Lower leg skin (tissue), 4 donors: ENCODE data around the gene BCAS1. TPM values are rescaled to one million over a fixed set of nuclear protein-coding genes. Genes with fewer than 3 reads are reported as not detected.

ENCODE experiments used
- DNase-seq, 2 donors: peaks; one replicate each; pipeline ENCODE4 v3.0.0-alpha.2; 2019; ENCODE audit warnings: low spot score in 2 of 2
- H3K4me3 ChIP-seq: fragments of 200-600 bp; sonication (generic); 2 replicates; pipeline ENCODE4 v1.5.1; 2017; ENCODE audit warnings: mild to moderate bottlenecking, low read depth; ENCODE audit not compliant: poor library complexity, severe bottlenecking
- POLR2A ChIP-seq, 2 donors: fragments of 450-650 bp; IDR thresholded peaks; one replicate each; pipeline ENCODE4 v1.6.1; 2016 to 2017; ENCODE audit warnings: antibody characterized with exemption in 2 of 2, mild to moderate bottlenecking in 1 of 2, moderate library complexity in 1 of 2
- WGBS, 2 donors: methylation state at CpG; one replicate each; pipeline ENCODE4 v1.1.5; 2018; 5-methylcytosine and 5-hydroxymethylcytosine counted together
- intact Hi-C: fragments of 100-400 bp; cut with DNase I; formaldehyde crosslinking; loops from one replicate; pipeline ENCODE4 v1.15.0; 2023; ENCODE audit warnings: low total_unique reads
- total RNA-seq, 4 donors: library from RNA; depleted of rRNA; stranded (reverse); fragments of >200 nt; gene quantifications; one replicate each; pipeline ENCODE4 v1.1.0, GENCODE V29; 2016
- TF ChIP-seq, protein P1 (sequence below), 3 donors: fragments of 450-650 bp; IDR thresholded peaks; one replicate each; pipeline ENCODE4 v1.5.1; 2016; ENCODE audit warnings: antibody characterized with exemption in 3 of 3, mild to moderate bottlenecking in 3 of 3, moderate library complexity in 2 of 3

BCAS1 gene
- total RNA-seq, 4 donors from 2014 or later, result 1.7 to 3.7 (median 2.1) TPM

DNA sequence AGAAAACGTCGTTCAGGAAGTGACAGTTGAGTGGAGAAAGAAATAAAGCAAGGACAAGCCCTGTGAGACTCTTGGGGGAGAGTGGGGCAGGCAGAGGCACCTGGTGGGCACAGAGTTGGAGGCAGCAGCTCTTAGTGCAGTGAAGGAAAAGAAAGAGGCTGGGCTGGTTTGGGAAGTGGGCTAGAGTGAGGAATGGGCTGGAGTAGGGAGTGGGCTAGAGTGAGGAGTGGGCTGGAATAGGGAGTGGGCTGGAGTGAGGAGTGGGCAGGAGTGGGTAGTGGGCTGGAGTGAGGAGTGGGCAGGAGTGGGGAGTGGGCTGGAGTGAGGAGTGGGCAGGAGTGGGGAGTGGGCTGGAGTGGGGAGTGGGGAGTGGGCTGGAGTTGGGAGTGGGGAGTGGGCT, 43.7 kb upstream of the BCAS1 start:
- H3K4me3 ChIP-seq, result no peak overlapping the region
- TF ChIP-seq, protein P1, sequence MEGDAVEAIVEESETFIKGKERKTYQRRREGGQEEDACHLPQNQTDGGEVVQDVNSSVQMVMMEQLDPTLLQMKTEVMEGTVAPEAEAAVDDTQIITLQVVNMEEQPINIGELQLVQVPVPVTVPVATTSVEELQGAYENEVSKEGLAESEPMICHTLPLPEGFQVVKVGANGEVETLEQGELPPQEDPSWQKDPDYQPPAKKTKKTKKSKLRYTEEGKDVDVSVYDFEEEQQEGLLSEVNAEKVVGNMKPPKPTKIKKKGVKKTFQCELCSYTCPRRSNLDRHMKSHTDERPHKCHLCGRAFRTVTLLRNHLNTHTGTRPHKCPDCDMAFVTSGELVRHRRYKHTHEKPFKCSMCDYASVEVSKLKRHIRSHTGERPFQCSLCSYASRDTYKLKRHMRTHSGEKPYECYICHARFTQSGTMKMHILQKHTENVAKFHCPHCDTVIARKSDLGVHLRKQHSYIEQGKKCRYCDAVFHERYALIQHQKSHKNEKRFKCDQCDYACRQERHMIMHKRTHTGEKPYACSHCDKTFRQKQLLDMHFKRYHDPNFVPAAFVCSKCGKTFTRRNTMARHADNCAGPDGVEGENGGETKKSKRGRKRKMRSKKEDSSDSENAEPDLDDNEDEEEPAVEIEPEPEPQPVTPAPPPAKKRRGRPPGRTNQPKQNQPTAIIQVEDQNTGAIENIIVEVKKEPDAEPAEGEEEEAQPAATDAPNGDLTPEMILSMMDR (IDR thresholded peaks at IDR 0.05), result no peak
- TF ChIP-seq POLR2A (IDR thresholded peaks at IDR 0.05), result no peak
- DNase-seq, result no peak
- WGBS, 2 donors, result 63 to 74% methylated on average over 2 of the region's 2 CpGs
- intact Hi-C loops, result no loop called here

DNA sequence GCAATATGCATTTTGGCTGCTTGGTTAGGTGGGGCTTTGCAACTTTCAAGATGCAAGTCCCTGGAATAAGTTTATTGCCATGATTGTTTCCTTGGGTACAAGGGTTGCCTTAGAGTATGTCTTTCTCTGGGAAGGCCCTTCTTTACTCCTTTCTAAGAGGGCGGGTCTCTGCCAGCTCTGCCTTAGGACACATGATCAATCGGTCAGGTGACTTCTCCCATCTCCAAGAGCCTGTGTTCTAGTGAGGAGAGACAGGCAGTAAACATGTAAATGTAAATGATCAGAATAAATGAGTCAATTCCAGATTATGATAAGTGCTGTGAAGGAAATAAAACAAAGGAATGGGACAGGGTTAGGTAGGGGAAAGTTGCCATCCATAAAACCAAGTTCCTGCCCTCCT, 43.2 kb upstream of the BCAS1 start:
- 49 to 56% methylated on average over 2 of the region's 2 CpGs for WGBS, 2 donors
- no peak for DNase-seq
- intact Hi-C loops, result no loop called here

DNA sequence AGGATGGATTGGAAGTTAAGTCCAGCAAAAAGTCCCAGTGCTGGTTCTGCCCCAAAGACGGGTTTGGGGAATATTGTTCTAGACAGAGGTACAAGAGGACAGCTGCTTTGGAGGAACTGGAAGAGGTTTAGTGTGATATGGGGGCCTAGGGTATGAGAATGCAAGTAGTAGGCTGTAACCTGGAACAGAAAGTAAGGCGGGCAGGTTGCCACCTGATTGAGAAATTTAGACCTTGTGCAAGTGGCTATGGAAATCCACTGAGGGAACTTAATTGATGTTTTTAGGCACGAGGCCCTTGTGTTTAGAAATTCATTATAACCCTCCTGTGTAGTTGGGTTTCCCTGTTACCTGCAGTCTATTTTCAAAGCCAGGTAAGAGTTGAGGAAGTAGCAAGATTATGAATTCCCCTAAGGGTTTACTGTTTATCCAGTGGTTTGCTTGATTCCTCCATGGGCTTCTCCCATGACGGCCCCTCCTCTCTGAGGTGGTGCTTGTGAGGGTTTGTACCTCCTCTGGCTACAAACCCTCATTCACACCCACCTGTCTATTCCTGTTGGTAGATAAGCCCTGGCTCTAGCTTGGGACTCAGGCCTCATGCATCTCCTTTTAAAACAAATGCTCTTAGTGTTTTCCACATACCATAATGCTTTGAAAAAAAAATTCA, 42.0 kb upstream of the BCAS1 start:
- peak in 1 of 2 donors; percentile 40 for DNase-seq
- WGBS, 2 donors, result 56 to 67% methylated on average over 4 of the region's 4 CpGs
- intact Hi-C loops, result no loop called here
- TF ChIP-seq POLR2A (IDR thresholded peaks at IDR 0.05), result no peak
- TF ChIP-seq, protein P1 (IDR thresholded peaks at IDR 0.05), result no peak
- H3K4me3 ChIP-seq, result no peak overlapping the region

More for the DNA sequence above, 43.2 kb upstream of the BCAS1 start:
- TF ChIP-seq, protein P1 (IDR thresholded peaks at IDR 0.05), result no peak
- TF ChIP-seq POLR2A (IDR thresholded peaks at IDR 0.05), result no peak
- no peak overlapping the region for H3K4me3 ChIP-seq

DNA sequence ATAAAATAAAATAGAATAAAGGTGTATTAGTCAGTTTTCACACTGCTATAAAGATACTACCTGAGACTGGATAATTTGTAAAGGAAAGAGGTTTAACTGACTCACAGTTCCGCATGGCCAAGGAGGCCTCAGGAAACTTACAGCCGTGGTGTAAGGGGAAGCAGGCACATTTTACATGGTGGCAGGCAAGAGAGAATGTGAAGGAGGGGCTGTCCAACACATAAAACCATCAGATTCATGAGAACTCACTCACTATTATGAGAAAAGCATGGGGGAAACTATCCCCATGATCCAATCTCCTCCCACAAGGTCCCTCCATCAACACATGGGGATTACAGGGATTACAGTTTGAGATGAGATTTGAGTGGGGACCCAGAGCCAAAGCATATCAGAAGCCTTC, 41.1 kb upstream of the BCAS1 start:
- DNase-seq, result no peak
- 90 to 95% methylated on average over 2 of the region's 2 CpGs for WGBS, 2 donors
- TF ChIP-seq POLR2A (IDR thresholded peaks at IDR 0.05), result no peak
- TF ChIP-seq, protein P1 (IDR thresholded peaks at IDR 0.05), result no peak
- H3K4me3 ChIP-seq, result no peak overlapping the region
- intact Hi-C loops, result no loop called here

DNA sequence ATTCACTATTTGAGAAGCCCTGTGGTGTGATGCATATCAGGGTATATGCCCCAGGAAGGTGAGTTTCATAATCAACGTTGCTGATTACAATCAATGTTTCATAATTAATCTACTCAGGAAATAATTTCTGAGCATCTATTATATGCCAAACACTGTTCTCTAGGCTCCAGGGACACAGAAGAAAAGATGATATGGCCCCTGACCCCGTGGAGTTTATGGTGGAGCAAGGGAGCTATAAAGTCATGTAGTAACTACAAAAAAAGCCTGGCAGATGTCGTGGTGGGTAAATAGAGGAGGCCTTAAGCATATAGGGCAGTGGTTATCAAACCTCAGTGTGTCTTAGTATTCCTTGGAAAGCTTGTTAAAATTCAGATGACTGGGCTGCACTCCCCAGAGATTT, 40.1 kb upstream of the BCAS1 start:
- TF ChIP-seq, protein P1 (IDR thresholded peaks at IDR 0.05), result no peak
- TF ChIP-seq POLR2A (IDR thresholded peaks at IDR 0.05), result no peak
- no peak overlapping the region for H3K4me3 ChIP-seq
- DNase-seq, result no peak
- intact Hi-C loops, result no loop called here
- 45 to 51% methylated on average over 3 of the region's 3 CpGs for WGBS, 2 donors

DNA sequence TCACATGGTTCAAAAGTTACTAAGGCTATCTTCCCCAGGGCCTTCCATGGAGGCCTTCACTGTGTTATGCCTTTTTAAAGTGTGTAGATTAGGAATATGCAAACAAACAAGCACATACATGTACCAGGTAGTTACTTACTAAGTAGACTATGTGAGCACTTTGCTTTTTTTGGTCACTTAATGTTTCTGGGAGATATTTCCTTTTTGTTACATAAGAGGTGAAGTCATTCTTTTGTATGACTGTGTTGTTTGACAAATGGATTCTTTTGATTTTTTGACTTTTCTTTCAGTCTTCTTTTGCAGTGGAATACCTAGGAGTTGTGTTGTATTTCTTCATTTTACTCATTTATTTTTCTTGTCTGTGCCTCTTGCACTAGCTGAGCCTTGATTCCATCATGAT, 39.6 kb upstream of the BCAS1 start:
- TF ChIP-seq, protein P1 (IDR thresholded peaks at IDR 0.05), result no peak
- no peak for TF ChIP-seq POLR2A (IDR thresholded peaks at IDR 0.05)
- intact Hi-C loops, result no loop called here
- DNase-seq, result no peak
- H3K4me3 ChIP-seq, result no peak overlapping the region
